Head of caudate nucleus (tissue), 42 donors: Measurements from ENCODE around the gene CTDSPL2.

Experiments
- DNase-seq, 42 donors: peaks; one replicate each; pipeline versions ENCODE4 v3.0.0 to v3.0.0-alpha.2; 2020 to 2021; ENCODE audit warnings: mixed read lengths in 7 of 42
- intact Hi-C: fragments of 100-400 bp; cut with DNase I; formaldehyde crosslinking; loops from one replicate; pipeline ENCODE4 v1.15.0; 2022

CTDSPL2 gene

DNA sequence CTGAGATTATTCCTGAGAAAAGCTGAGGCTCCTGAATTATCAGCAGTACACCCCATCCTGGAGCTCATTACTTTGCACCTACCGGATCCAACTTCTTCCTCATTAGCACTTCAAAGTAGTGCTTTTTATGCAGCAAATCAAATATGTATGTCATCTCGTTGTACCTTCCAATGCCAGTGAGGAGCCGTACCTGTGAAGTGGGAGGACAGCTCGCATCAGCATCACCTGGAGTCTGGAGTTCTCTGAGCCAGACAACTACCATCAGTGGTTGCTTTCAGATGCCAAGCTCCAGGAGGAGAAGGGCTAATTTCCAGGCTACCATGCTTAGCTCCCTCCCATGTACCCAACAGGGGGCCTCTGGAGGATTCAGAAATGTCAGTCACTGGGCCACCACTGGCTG is 141.9 kb downstream of the CTDSPL2 start:
- intact Hi-C loops = no loop called here
- peak in 27 of 42 donors; percentile 10 to 83 (median 44) for DNase-seq

DNA sequence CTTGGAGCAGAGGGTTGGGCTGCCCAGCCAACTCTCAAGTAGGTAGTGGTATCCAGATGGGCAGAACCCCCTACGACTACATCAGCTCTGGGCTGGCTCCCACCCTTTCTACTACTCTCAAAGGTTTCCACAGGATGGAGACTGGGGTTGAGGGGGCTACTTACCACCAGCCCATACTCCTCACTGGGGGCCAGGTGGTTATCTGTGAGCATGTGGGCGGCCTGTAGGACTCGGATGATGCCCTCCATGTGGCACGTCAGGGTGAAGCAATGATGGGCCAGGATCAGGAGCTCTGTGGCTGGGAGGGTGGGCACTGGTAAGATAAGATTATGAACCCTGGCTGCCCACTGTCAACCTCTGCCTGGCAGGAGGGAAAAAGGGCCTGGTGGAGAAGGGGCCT is 142.9 kb downstream of the CTDSPL2 start:
- peak in 1 of 42 donors; percentile 33 for DNase-seq
- intact Hi-C loops = no loop called here

DNA sequence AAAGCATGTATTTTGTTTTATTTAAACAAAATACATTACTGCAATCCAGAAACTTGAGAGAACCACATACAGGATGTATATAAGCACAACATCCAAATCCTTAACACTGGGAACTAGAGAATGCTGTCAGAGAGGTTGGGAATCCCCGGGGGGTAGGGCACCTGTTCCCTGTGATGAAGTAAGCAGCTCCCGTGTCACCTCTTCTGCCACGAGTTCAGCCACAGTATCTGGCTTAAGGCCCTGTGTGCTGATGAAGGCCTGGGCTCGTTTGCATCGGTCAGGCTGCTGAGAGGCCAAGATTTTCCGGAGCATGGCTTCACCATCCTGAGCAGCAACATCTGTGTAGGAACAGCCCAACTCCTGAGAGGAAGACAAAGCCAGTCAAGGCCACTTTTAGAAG is 146.0 kb downstream of the CTDSPL2 start:
- DNase-seq = peak in 1 of 42 donors; percentile 13
- intact Hi-C loops = no loop called here

DNA sequence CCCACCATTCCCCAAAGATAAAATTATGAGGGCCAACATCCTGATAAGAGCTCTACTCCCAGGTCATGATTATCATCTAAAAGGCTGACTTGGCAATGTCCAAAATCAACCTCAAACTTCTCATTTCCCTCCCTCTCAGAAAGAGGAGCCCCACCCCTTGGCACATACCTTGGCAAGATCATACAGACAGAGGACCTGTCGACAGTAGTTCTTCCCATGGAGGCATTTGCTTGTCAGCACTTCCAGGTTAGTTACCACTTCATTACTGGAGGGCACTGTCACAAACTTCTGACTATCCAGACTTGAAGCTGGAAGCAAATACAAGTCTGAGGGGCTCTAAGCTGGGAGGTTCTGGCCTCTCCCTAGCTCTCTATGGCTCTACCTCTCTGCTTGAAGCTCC is 147.3 kb downstream of the CTDSPL2 start:
- intact Hi-C loops = no loop called here
- DNase-seq = peak in 1 of 42 donors; percentile 4
